Activated CD4-positive, alpha-beta memory T cell treated with anti-CD3 and anti-CD28 coated beads, Interleukin-2, amount 10 ng/mL, durations not matched to agents 7 days and 5 days (primary cell): ENCODE results near the gene C15orf39. TPM values are rescaled to one million over a fixed set of nuclear protein-coding genes. Genes with fewer than 3 reads are reported as not detected.
"Not testable (repeated sequence)": the region's sequence is repeated elsewhere in the genome, so short reads cannot be mapped to it uniquely, and the experiment has no call there.

Source experiments
- CTCF ChIA-PET: fragments of 350-600 bp; sonication (Branson Sonifier 250); formaldehyde crosslinking; loops from one replicate; lab custom pipeline; 2021; ENCODE audit warnings: antibody characterized with exemption, inconsistent platforms; lab: Charles Lee
- POLR2A ChIA-PET: fragments of 350-600 bp; sonication (Branson Sonifier 250); formaldehyde crosslinking; loops from one replicate; lab custom pipeline; 2021; ENCODE audit warnings: antibody characterized with exemption; lab: Charles Lee
- DNase-seq: peaks from one replicate; pipeline ENCODE4 v3.0.0-alpha.2; 2020
- H3K27ac Mint-ChIP-seq: one replicate; pipeline ENCODE4 v1.8.0; 2021; ENCODE audit warnings: mild to moderate bottlenecking, mixed read lengths
- H3K27me3 Mint-ChIP-seq: one replicate; pipeline ENCODE4 v1.8.0; 2021; ENCODE audit warnings: mixed read lengths
- H3K36me3 Mint-ChIP-seq: one replicate; pipeline ENCODE4 v1.8.0; 2021; ENCODE audit warnings: low read depth, mixed read lengths
- H3K4me1 Mint-ChIP-seq: one replicate; pipeline ENCODE4 v1.8.0; 2021; ENCODE audit warnings: mixed read lengths
- H3K4me3 Mint-ChIP-seq: one replicate; pipeline ENCODE4 v1.8.0; 2021; ENCODE audit warnings: mild to moderate bottlenecking, mixed read lengths
- H3K9me3 Mint-ChIP-seq: one replicate; pipeline ENCODE4 v1.8.0; 2021; ENCODE audit warnings: mixed read lengths
- total RNA-seq, 2 experiments: library from RNA; stranded (reverse); gene quantifications; one replicate each; pipeline ENCODE4 v1.2.3, GENCODE V29; 2021

Gene C15orf39
- total RNA-seq, 2 experiments from 2014 or later = 65.0 to 69.2 TPM

DNA sequence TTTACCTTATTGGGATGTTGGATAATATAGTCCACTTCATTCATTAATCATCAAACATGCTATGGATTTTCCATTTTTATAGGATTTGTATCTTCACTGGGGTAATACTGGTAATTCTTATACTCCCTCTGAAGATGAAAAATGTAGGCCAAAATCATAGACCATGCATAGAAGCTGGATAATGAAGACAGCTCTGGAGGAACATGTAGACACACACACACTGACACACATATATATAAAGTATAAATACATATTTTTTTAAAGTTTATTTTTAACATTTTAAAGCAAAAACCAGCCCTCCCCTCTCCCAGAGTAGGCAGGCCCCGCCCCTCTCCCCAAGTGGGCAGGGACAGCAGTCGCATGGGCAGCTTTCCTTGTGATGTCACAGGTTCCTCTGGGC, 56.4 kb downstream of the C15orf39 start, which contains the start of gene GOLGA6C:
Gene GOLGA6C, plus strand, starts transcription at position 301 of the 400 bp plus-strand sequence. CDS start 265 bp downstream, outside the sequence.
- H3K9me3 Mint-ChIP-seq, DNase-seq, H3K4me1 Mint-ChIP-seq, H3K36me3 Mint-ChIP-seq, H3K27ac Mint-ChIP-seq, CTCF ChIA-PET, H3K27me3 Mint-ChIP-seq, POLR2A ChIA-PET, H3K4me3 Mint-ChIP-seq: not testable (repeated sequence)

- H3K27me3 Mint-ChIP-seq, H3K4me3 Mint-ChIP-seq, POLR2A ChIA-PET, H3K36me3 Mint-ChIP-seq, H3K4me1 Mint-ChIP-seq, DNase-seq, H3K27ac Mint-ChIP-seq, H3K9me3 Mint-ChIP-seq, CTCF ChIA-PET: not testable (repeated sequence)
Observed at GRCh38 chr15:75258620-75259343, 57.1 kb downstream of the C15orf39 start.

- H3K4me3 Mint-ChIP-seq, POLR2A ChIA-PET, H3K36me3 Mint-ChIP-seq, H3K4me1 Mint-ChIP-seq, H3K27me3 Mint-ChIP-seq, H3K27ac Mint-ChIP-seq, H3K9me3 Mint-ChIP-seq, DNase-seq, CTCF ChIA-PET: not testable (repeated sequence)
Observed at GRCh38 chr15:75259873-75260272, 58.2 kb downstream of the C15orf39 start.

Other genes with a start within 250 kb of the C15orf39 start
- gene RPP25, start 245.1 kb upstream of the C15orf39 start, total RNA-seq = 1 to 10 TPM; 5.0 to 5.1 TPM
- under 1 TPM; 0.60 to 0.81 TPM for gene SCAMP5, start 206.3 kb upstream of the C15orf39 start, total RNA-seq
- 10 to 100 TPM; 43.0 to 50.2 TPM for gene PPCDC, start 178.3 kb upstream of the C15orf39 start, total RNA-seq
- not detected for gene GOLGA6C, start 56.5 kb downstream of the C15orf39 start, total RNA-seq
- gene GOLGA6D, start 81.0 kb downstream of the C15orf39 start, total RNA-seq = not detected
- 10 to 100 TPM; 87.8 to 91.0 TPM for gene COMMD4, start 134.2 kb downstream of the C15orf39 start, total RNA-seq
- 1 to 10 TPM; 6.9 to 7.0 TPM for gene NEIL1, start 145.2 kb downstream of the C15orf39 start, total RNA-seq
- 100 to 1,000 TPM; 174 to 196 TPM for gene MAN2C1, start 166.7 kb downstream of the C15orf39 start, total RNA-seq
- gene SIN3A, start 249.8 kb downstream of the C15orf39 start, total RNA-seq = 10 to 100 TPM; 95.8 to 96.1 TPM